PC-3 (cell line): ENCODE data around the gene USP30.

Experiments used
- CTCF ChIP-seq: fragments of 300-600 bp; sonication (generic); conservative IDR thresholded peaks from 2 replicates; pipeline ENCODE4 v1.5.1; 2017; ENCODE audit warnings: antibody characterized with exemption, low read depth, mild to moderate bottlenecking, low read length
- EZH2 ChIP-seq: fragments of 300-600 bp; sonication (generic); IDR thresholded peaks from one replicate; pipeline ENCODE4 v1.6.1; 2017; ENCODE audit warnings: antibody characterized with exemption, mild to moderate bottlenecking, low read length; ENCODE audit not compliant: unreplicated experiment

DNA sequence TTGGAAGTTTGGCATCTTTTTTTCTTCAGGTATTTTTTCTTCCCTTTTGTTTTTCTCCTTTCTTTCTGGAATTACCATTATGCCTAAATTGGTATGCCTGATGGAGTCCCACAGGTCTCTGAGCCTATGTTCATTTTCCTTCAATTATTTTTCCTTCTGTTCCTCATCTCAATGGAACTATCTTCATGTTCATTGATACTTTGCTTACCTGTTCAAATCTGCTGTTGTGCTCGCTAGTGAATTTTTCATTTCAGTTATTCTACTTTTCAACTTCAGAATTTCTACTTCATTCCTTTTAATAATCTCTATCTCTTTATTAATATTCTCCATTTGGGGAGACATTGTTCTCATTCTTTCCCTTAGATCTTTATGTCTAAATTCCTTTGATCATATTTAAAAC lies 15.4 kb upstream of the USP30 start:
- TF ChIP-seq CTCF (no peak), EZH2 (no peak)
